ENCODE results near the gene ZFP92.

GRCh38 chrX:153411988-153412574 lies 809 bp downstream of the ZFP92 start:
- TF ChIP-seq CTCF (IDR thresholded peaks at IDR 0.05): no peak
- TF ChIP-seq POLR2A (IDR thresholded peaks at IDR 0.05): no peak

Data from lower leg skin (tissue), 3 donors.